GM12892 (cell line): ENCODE measurements around the gene HDHD5.

Source experiments
- DNase-seq: peaks from one replicate; pipeline ENCODE4 v3.0.0; 2011; ENCODE audit not compliant: insufficient read length
- FAIRE-seq: peaks from 2 replicates; lab custom pipeline; 2011; peaks lifted over from hg19 to GRCh38; lab: Jason Lieb, UNC
- POLR2A ChIP-seq: IDR thresholded peaks from 2 replicates; pipeline ENCODE4 v1.6.1; 2011; ENCODE audit warnings: low read depth, low read length, control low read depth
- POLR2AphosphoS5 ChIP-seq: IDR thresholded peaks from 2 replicates; pipeline ENCODE4 v1.6.1; 2011; ENCODE audit warnings: low read depth, low read length, control low read depth
- TAF1 ChIP-seq: IDR thresholded peaks from 2 replicates; pipeline ENCODE4 v1.6.1; 2011; ENCODE audit warnings: low read depth, mild to moderate bottlenecking, control low read depth, low read length, borderline replicate concordance

The HDHD5 gene

DNA sequence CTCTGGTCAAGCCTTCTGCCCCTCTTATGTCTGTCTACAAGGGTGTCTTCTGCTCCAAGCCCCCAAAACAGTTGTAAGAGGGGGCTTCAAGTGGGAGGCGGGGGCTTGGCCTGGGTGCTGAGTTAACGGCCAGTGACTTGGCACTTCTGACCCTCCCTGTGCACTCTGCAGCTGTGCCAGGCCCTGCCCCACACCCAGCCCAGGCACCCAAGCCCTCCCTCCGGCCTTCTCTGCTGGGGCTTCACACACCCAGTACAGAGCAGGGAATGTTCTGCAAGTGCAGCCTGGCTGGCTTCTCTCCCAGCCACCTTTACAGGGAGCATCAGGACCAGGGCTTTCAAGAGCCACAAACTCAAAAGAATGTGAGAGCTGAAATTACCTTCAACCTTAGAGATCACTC, 41.7 kb downstream of the HDHD5 start:
- FAIRE-seq (no peak), DNase-seq (no peak)
- no peak for TF ChIP-seq POLR2A
- no peak for TF ChIP-seq POLR2AphosphoS5

DNA sequence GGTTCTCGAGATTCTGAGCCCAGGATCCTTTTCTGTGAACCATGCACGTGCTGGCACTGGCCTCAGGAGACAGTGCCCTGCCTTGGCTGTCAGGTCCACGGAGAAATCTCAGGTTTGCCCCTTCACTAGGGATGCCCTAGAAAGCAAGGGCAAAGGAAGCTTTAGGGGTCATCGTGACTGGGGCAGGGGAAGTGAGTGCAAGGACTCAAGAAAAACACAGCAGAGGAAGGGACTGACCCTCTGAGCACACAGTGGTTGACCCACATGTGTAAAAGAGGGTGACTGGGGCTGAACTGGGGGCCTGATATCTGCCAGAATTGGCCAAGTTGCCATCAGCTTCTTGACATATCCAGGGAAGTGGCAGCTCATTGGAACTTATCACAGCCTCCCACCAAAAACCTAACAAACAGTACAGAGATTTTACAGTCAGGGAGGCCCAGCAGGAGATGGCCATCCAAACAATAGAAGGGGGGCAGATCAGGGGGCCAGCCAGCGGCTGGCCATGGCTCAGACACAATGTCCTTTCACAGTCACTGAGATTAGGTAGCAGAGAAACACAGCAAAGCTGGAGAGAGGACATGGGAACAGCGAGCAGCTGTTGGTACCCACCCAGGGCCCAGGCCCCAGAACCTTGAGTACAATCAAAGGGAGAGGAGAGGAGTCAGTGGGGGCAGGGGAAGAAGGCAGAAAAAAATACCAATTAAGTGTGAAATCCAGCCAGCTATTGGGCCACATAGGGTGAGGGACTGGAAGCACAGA, 42.3 kb downstream of the HDHD5 start:
- no peak for DNase-seq
- no peak for FAIRE-seq
- TF ChIP-seq POLR2AphosphoS5 (no peak), TAF1 (no peak), POLR2A (no peak)

- no peak for FAIRE-seq
- no peak for DNase-seq
- TF ChIP-seq POLR2AphosphoS5 (no peak), TAF1 (no peak), POLR2A (no peak)
Observed at GRCh38 chr22:17115945-17116565, 43.0 kb downstream of the HDHD5 start.

DNA sequence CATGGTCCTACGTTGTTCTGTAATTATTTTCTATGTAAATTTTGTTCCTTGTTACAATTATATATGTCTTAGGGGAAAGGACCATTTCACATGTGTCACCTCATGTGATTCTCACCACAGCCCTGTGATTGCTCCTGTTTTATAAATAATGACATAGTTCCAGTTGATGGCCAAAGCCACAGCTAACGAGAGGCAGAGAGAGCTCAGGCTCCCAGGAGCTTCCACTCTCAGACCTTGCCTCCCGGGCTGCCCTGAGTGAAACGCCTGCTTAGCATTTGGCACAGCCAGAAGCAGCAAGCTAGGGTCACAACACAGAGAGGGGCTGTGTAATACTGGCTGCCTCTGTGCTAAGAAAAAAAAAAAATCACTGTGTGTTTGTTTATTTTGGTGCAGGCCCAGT, 43.8 kb downstream of the HDHD5 start:
- TF ChIP-seq TAF1: no peak
- no peak for TF ChIP-seq POLR2A
- no peak for TF ChIP-seq POLR2AphosphoS5
- DNase-seq (no peak), FAIRE-seq (no peak)

DNA sequence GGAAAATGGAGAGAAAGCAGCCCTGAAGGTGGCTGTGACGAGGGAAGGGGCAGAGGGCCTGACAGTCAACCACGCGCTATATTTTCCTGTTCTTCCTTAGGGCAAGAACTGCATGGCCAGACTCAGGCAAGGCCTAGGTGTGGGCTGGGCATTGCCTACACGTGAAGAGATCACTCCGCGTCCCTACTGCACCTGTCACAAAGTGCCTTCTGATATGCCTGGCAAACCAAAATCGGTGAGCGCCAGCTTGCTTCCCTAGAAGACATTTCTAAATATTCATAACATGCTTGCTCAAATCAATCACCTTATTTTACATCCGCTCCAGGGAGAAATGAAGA, 44.2 kb downstream of the HDHD5 start:
- TF ChIP-seq POLR2AphosphoS5 (no peak), TAF1 (no peak), POLR2A (no peak)
- FAIRE-seq: no peak
- DNase-seq: no peak

DNA sequence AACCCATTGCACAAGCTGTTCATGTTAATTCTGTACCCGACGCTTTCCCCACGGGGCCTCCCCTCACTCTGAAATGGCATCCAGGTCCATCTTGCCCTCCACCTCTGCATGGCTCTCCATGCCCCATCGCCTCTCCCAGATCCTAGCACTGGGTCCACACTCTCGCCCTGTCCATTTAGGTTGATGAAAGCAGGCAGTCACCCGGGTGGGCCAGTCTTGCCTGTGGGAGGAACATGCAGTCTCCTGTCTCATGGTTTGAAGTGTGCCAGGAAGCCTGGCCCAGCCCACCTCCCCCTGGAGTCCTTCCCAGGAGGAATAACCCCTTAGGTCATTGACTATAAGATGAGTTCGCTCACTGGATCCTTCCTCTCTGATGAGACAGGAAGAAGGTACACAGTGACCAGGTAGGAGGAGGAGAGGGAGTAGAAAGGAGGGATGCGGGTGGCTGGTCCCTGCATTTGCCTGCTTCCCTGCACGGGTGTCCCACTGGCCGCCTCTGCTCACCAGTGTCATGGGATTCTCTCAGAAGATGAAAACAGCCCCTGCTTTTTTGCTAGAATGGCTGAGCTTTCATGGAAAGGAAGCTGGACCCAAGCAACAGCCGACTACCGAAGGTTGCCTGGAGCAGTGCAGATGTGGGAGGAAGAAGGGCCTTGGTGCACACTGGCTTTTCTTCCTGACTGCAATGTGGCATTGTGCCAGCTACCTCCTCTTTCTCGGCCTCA, 44.7 kb downstream of the HDHD5 start:
- TF ChIP-seq POLR2A: no peak
- no peak for TF ChIP-seq POLR2AphosphoS5
- TF ChIP-seq TAF1: no peak
- DNase-seq (no peak), FAIRE-seq (no peak)

DNA sequence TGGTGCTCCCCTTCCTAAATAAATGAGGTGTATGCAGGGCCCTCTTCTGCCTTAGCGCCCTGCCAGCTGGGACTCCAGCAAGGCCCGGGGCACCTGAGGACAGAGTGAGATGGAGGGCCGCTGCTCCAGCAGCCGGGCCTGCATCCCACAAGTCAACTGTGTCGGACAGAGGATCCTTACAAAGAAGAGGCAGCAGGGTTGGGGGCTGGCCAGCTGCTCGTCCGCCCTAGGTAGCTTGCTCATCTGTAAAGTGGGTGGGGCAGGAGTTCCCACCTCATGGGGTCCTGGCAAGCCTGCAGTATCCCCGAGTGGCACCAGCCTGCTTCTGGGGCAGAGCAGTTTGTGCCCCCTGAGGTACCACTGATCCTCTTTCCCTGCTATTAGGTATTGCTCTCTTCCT, 45.5 kb downstream of the HDHD5 start:
- FAIRE-seq: no peak
- no peak for DNase-seq
- no peak for TF ChIP-seq POLR2A
- TF ChIP-seq TAF1: no peak
- TF ChIP-seq POLR2AphosphoS5: no peak

DNA sequence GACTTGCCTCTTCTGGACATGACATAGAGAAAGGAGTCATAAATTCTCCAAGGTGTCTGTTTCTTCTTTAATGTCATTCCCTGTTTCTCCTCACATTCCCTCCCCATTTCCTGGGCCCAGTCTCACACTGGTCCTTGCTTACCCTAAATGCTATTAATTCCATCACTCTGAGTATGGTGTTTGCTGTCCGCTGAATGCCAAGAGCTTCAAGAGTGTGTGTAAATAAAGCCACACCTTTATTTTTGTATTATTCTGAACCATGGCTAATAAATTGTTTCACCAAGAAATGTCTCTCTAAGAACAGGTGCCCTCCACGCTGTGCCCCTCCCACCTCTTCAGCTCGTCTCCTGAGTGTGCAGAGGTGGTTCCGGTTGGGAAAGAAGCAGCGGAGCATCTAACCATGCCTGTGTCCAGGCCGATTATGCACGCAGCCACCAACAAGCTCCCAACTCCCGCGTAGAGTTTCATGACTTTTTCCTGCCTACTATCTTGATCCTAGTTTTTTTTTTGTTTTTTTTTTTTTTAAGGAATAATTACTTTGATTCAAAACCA, 46.5 kb downstream of the HDHD5 start:
- TF ChIP-seq TAF1 (no peak), POLR2AphosphoS5 (no peak), POLR2A (no peak)
- FAIRE-seq: no peak

GRCh38 chr22:17110791-17111550, 48.1 kb downstream of the HDHD5 start:
- DNase-seq: no peak
- no peak for FAIRE-seq
- TF ChIP-seq POLR2A (no peak), TAF1 (no peak), POLR2AphosphoS5 (no peak)

More for the DNA sequence above, 46.5 kb downstream of the HDHD5 start:
- no peak for DNase-seq

GRCh38 chr22:17109976-17110375, 49.1 kb downstream of the HDHD5 start:
- DNase-seq: no peak
- TF ChIP-seq POLR2A (no peak), TAF1 (no peak), POLR2AphosphoS5 (no peak)
- FAIRE-seq: no peak

- TF ChIP-seq TAF1: no peak
- TF ChIP-seq POLR2A: no peak
- no peak for TF ChIP-seq POLR2AphosphoS5
- no peak for DNase-seq
- no peak for FAIRE-seq
Observed at GRCh38 chr22:17109113-17109865, 49.8 kb downstream of the HDHD5 start.
